Measurements from ENCODE around the gene CERKL. TPM values are rescaled to one million over a fixed set of nuclear protein-coding genes. Genes with fewer than 3 reads are reported as not detected.

CERKL gene
- total RNA-seq, 4 donors from 2014 or later, result not detected

DNA sequence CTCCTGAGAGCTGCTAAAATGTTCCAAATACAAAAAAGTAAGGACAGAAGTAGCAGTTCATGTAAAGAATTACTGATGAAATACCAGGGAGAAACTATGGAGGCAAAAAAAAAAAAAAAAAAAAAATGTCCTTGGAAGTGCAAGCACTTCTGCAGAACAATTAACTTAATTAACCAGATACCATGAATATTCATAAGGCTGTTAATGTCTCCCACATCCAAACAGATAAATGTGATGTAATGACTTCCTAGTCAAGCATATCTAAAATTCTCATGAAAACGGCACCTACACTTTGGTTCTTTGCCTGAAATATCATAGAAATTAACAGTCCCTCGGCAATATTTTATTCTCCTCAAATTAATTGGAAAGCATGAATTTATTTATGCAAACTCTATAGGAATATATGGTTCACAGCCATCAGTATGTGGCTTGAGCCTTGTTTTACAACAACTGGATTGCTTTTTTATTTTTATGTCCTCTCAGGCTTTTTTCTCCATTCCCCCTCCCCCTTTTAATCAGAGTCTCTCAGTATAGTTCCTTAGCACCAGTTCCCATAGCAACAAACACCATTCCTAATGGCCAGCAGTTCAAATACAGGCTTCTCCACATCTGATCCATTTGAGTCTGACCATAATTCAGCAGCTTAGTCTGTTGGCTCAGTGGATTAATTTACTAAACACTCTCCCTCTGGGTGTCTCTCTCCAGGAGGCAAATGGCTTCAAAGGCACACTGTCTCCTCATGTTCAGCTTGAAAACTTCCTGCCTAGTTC lies 102.7 kb downstream of the CERKL start:
- TF ChIP-seq, protein P1, sequence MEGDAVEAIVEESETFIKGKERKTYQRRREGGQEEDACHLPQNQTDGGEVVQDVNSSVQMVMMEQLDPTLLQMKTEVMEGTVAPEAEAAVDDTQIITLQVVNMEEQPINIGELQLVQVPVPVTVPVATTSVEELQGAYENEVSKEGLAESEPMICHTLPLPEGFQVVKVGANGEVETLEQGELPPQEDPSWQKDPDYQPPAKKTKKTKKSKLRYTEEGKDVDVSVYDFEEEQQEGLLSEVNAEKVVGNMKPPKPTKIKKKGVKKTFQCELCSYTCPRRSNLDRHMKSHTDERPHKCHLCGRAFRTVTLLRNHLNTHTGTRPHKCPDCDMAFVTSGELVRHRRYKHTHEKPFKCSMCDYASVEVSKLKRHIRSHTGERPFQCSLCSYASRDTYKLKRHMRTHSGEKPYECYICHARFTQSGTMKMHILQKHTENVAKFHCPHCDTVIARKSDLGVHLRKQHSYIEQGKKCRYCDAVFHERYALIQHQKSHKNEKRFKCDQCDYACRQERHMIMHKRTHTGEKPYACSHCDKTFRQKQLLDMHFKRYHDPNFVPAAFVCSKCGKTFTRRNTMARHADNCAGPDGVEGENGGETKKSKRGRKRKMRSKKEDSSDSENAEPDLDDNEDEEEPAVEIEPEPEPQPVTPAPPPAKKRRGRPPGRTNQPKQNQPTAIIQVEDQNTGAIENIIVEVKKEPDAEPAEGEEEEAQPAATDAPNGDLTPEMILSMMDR (IDR thresholded peaks at IDR 0.05; ENCODE audit: low read depth), result no peak

DNA sequence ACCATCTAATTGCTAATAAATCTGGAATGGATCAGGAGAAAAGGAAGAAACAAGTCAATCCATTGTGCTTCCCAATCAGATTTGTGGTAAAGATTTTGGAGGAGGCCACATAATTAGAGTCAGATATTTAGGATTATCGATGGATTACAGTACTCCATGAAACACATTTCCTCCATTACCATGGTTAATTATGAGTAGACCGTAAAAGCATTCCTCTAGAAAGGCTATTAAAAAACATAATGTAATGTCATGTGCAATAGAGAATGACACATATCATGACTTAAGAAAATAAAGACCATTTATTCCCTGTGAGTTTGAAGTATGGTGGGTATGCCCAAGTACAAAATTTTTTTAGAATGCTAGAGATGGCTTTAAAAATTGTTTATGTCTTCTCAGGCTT lies 103.7 kb downstream of the CERKL start:
- TF ChIP-seq, protein P1 (IDR thresholded peaks at IDR 0.05; ENCODE audit: low read depth), result no peak

DNA sequence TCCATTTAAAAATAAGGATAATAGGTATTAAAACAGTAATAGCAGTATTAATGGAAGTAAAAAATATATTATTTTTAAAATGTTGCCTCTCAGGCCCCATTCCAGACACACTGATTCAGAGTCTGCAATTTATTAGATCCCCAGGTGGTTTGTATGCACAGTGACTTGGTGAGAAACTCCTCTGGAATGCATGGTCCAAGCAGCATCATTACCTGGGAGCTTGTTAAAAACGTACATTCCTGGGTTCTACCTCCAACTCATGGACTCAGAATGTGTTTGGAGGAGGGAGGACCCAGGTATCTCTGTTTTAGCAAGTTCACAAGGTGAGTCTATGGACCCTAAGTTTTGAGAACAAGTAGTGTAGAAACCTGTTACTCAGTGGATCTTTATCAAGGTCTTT lies 104.1 kb downstream of the CERKL start:
- TF ChIP-seq, protein P1 (IDR thresholded peaks at IDR 0.05; ENCODE audit: low read depth), result no peak

DNA sequence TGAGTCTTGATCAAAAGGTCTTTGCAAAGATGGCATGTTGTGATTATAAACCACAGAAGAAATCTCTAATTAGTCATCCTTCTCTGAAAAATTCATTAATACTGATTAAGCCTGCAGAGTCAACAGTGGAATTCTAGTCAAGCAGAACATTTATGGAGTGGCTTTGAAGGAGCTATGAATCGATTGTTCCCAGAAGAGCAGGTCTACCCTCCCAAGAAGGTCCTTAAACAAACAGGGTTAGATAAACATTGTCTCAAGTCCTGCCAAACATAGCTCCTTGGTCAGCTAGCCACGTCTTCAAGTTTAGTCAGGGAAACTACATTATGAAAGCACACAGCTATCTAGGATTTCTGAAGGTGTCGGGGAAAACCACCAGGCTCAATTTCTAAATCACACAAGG lies 110.8 kb downstream of the CERKL start:
- TF ChIP-seq, protein P1 (IDR thresholded peaks at IDR 0.05; ENCODE audit: low read depth), result no peak

DNA sequence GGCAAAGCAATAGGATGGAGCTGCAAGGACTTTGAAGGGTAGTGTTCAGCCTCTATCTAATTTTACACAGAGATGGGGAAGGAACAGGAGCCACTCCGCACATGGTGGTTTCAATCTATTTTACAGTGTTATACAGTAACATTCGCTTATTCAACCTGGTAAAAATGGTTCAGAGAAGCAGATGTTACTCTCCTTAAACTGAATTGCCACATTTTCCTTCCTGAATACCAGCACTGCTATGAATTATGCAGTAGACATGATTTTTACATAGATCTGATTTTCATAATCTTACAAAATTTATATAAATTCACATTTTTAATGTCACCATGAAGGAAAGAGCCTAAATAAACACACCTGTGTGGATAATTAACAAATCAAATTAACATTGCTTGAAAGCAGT lies 114.7 kb downstream of the CERKL start:
- TF ChIP-seq, protein P1 (IDR thresholded peaks at IDR 0.05; ENCODE audit: low read depth), result no peak

DNA sequence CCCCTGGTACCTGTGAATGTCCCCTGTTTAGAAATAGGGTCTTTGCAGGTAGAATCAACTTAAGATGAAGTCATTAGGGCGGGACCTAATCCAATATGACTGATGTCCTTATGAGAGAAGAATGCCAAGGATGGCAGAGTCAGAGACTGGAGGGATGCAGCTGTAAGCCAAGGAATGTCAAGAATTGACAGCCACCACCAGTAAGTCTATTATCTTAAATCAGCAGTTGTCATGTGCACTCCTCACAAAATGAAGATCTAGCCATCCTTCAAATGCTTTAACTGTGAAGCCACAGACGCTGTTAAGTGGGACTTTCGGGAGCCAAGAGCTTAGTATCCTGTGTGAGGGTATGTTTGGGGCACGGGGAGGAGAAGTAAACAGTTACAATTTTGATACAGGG lies 116.5 kb downstream of the CERKL start:
- TF ChIP-seq, protein P1 (IDR thresholded peaks at IDR 0.05; ENCODE audit: low read depth), result no peak

DNA sequence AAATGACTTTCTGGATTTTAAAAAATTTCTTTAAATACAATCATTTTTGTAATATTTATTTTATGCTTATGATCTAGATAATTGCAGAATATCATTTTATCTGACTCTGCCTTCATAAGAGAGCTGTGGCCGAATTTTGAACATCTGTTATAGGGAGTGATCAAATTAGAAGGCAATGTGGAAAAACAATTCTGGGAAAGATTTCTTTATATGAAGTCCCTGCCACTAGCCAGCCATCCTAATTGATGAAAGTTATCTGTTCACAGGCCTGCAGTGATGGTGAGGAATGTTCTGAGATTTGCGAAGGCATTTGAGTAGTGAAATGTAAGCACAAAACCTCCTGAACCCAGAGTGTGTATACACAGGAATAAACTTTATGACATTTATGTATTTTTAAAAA lies 120.2 kb downstream of the CERKL start:
- TF ChIP-seq, protein P1 (IDR thresholded peaks at IDR 0.05; ENCODE audit: low read depth), result no peak
